GM19324 (cell line): ENCODE results near the gene PCYT1A.
A peak's percentile ranks its signal among the peaks of the same experiment; 100 is the strongest.
"Not testable (repeated sequence)": the region's sequence is repeated elsewhere in the genome, so short reads cannot be mapped to it uniquely, and the experiment has no call there.

Experiments used
- ATAC-seq: cut with Tn5 transposase; IDR thresholded peaks from one replicate; pipeline ENCODE4 v1.9.1; 2021; ENCODE audit warnings: mild to moderate bottlenecking, moderate library complexity; ENCODE audit not compliant: unreplicated experiment, low FRiP score

Gene PCYT1A

GRCh38 chr3:196287440-196288140 lies at the start of gene PCYT1A:
TSS of gene PCYT1A (minus strand) at chr3:196287726. CDS start at chr3:196270531, 17,195 bp downstream.
- peak; percentile 83 for ATAC-seq

- no peak for ATAC-seq
Observed at GRCh38 chr3:196336319-196337145, 49.0 kb upstream of the PCYT1A start.

DNA sequence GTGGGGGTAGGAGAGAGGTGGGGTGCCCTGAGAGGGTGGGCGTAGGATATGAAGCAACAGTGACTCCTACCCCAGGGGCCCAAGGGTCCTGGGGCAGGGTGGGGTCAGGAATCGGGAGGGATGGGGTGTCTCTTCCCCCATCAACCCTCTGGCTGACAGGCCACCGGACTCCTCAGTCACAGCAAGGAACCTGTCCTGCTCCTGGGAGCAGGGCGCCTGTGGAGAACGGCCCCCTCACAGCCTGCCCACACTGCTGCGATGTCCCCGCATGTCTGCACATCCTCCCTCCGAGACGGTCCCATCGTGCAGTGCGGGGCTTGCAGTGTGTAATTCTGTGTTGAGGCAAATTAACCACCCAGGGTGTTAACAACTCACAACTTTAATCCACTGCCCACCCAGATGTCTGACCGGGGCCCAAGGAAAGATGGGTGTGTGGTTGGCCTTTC lies 48.0 kb upstream of the PCYT1A start:
- ATAC-seq = no peak

- ATAC-seq = no peak
Observed at GRCh38 chr3:196334982-196335381, 47.5 kb upstream of the PCYT1A start.

DNA sequence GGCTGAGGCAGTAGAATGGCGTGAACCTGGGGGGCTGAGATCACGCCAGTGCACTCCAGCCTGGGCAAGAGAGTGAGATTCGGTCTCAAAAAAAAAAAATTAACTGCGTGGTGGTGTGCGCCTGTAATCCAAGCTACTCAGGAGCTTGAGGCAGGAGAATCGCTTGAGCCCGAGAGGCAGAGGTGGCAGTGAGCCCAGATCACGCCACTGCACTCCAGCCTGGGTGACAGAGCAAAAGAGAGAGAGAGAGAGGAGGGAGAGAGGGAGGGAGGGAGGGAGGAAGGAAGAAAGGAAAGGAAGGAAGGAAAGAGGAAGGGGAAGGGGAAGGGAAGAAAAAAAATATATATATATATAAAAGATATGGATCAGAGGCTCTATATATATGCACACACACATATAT lies 44.6 kb upstream of the PCYT1A start:
- no peak for ATAC-seq

- ATAC-seq = no peak
Observed at GRCh38 chr3:196327405-196327804, 39.9 kb upstream of the PCYT1A start.

- ATAC-seq = no peak
Observed at GRCh38 chr3:196326936-196327335, 39.4 kb upstream of the PCYT1A start.

DNA sequence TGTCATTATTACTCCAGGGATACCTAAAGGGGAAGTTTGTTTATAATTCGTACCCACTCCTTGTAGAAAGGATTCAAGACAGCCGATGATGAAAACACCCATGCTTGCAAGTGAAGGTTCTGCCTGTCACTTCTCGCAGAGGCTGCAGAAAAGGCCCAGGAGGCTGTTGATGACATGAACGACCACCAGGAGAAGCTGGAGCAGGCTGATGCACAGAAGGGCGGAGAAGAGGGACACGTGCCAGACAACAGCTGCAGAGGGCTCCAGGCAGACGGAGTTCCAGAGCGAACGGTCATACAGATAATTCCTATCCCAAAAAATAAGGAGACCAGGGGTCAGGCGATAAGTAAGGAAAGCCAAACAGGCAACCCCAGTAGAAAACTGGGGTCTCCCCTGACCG lies 36.2 kb upstream of the PCYT1A start:
- ATAC-seq = no peak

GRCh38 chr3:196323016-196323415 lies 35.5 kb upstream of the PCYT1A start:
- ATAC-seq = no peak

DNA sequence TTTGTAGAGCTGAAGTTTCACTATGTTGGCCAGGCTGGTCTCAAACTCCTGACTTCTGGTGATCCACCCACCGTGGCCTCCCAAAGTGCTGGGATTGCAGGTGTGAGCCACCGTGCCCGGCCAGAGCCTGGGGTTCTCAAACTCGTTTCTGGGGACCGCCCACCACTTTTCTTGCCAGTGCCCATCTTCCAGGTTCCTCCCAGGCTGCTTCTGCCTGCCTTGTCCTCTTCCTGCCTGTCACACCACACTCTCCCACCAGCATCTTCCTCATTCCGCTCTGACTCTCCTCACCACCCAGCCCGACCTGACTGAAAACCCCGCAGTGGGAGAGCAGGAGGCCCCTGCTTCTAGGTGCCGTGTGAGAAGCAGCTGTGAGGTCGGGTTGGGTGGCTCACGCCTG lies 33.6 kb upstream of the PCYT1A start:
- ATAC-seq = no peak

DNA sequence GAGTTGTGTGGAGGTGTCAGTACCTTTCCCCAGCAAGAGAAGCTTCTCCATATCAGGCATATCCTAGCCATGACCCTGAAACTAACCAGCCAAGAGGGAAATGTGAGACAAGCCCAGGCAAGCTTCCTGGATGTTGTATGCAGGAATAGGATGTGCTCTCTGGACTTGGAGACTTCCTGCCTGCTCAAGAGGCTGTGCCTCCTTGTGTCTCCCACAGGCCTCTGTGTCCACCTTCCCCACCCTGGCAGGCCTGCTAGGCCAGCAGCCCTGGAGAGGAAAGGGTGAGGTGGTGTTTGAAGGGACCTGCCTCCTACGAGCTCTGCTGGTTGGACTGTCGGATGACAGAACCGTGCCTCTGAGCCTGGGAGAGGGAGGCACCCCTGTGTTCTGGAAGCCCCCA lies 32.6 kb upstream of the PCYT1A start:
- ATAC-seq = no peak

DNA sequence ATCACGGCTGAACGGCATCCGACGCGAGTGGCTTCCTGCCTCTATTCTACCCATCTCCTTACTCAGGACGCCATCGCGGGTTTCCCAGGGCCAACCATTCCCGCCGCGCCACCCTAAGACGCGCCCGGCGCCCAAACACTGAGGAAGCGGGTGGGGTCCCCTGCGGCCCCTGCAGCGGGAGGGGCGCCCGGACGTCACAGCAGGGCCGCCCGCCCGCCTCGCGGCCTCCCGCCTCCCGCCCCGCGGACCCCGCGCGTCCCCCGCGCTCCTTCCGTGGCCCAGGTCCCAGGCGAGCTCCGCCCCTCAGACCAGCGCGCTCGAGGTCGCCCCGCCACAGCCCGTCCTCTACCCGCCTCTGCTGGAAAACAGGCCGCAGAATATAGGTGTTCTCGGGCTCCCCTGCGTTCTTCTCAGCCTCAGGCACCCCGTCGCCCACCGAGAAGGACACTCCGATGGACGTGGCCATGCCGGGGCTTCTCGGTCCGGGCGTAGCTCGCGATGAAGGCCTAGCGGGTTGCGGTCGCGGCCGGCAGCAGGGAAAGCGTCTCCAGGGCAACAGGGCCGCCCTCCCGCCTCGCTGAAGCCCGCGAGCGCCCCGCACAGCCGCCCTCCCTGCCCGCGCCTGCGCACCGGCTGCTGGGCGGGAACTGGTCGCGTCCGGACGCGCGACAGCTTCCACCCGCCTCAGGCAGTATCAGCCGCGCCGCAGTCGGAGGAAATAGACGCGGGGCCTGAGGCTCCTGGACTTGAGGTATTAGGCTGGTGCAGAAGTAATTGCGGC lies 30.4 kb upstream of the PCYT1A start, which contains the start of gene DYNLT2B:
DYNLT2B (minus strand) TSS at position 554 of the 781 bp plus-strand sequence; CDS start at position 466, 88 bp downstream.
- ATAC-seq = peak; percentile 88

- ATAC-seq = not testable (repeated sequence)
Observed at GRCh38 chr3:196316799-196317686, 29.5 kb upstream of the PCYT1A start.

DNA sequence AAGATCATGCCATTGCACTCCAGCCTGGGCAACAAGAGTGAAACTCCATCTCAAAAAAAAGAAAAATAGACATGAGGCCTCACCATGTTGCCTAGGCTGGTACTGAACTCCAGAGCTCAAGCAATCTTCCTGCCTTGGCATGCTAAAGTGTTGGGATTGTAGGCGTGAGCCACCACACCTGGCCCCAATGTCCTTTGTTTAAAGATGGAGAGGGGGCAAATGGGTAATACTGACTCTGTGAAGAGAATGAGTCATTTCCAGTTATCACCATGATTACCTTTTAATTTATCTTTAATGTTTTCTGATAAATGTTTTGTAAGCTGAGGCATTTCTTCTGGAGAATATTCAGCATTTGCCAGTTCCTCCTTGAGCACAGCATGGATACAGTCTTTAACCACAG lies 28.3 kb upstream of the PCYT1A start:
- no peak for ATAC-seq

- ATAC-seq = no peak
Observed at GRCh38 chr3:196314597-196314996, 27.1 kb upstream of the PCYT1A start.

GRCh38 chr3:196314086-196314485 lies 26.6 kb upstream of the PCYT1A start:
- ATAC-seq = not testable (repeated sequence)

- ATAC-seq = not testable (repeated sequence)
Observed at GRCh38 chr3:196302960-196303359, 15.4 kb upstream of the PCYT1A start.

DNA sequence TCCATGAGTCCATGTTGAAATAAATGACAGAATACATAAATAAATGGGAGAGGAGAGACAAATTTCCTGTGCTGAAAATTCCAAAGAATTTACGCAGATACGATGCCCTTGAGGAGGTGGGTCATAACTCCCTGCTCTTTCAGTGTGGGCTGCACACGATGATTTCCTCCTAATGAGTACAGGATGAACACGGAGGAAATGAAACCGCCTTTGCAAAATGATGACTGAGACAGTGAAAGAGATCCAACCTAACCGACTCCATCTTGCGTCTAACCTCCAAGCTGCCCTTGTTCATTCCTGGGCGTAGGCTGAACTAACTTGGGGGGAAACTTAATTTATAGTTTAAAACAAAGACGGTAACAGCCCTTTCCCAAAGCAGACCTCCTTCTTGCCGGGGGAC lies 15.0 kb upstream of the PCYT1A start:
- ATAC-seq = not testable (repeated sequence)

DNA sequence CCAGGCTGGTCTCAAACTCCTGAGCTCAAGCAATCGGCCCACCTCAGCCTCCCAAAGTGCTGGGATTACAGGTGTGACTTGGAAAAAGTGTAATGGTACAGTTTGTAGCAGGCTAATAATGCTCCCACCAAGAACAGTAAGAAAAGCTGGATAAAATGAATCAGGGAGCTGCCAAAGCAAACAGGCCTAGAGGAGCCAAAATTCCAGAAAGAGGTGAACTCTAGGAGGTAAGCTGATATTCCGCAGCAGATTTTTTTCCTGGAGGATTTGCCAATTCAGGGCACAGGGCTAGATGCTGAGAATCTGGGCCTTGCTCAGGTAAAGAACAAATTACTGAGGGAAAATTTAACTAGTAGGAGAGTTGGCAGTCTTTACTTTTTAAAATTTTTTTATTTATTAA lies 11.0 kb upstream of the PCYT1A start:
- ATAC-seq = no peak
